Smooth muscle cell of the coronary artery (primary cell): ENCODE data around the gene AMT. TPM values are rescaled to one million over a fixed set of nuclear protein-coding genes. Genes with fewer than 3 reads are reported as not detected.

Experiments used
- total RNA-seq: library from RNA; depleted of rRNA; stranded (reverse); fragments of >200 nt; gene quantifications from 2 replicates; pipeline ENCODE4 v1.2.3, GENCODE V29; 2014; ENCODE audit warnings: low replicate concordance

AMT gene, protein sequence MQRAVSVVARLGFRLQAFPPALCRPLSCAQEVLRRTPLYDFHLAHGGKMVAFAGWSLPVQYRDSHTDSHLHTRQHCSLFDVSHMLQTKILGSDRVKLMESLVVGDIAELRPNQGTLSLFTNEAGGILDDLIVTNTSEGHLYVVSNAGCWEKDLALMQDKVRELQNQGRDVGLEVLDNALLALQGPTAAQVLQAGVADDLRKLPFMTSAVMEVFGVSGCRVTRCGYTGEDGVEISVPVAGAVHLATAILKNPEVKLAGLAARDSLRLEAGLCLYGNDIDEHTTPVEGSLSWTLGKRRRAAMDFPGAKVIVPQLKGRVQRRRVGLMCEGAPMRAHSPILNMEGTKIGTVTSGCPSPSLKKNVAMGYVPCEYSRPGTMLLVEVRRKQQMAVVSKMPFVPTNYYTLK
- total RNA-seq: 0.60 and 2.0 TPM in 2 replicates

DNA sequence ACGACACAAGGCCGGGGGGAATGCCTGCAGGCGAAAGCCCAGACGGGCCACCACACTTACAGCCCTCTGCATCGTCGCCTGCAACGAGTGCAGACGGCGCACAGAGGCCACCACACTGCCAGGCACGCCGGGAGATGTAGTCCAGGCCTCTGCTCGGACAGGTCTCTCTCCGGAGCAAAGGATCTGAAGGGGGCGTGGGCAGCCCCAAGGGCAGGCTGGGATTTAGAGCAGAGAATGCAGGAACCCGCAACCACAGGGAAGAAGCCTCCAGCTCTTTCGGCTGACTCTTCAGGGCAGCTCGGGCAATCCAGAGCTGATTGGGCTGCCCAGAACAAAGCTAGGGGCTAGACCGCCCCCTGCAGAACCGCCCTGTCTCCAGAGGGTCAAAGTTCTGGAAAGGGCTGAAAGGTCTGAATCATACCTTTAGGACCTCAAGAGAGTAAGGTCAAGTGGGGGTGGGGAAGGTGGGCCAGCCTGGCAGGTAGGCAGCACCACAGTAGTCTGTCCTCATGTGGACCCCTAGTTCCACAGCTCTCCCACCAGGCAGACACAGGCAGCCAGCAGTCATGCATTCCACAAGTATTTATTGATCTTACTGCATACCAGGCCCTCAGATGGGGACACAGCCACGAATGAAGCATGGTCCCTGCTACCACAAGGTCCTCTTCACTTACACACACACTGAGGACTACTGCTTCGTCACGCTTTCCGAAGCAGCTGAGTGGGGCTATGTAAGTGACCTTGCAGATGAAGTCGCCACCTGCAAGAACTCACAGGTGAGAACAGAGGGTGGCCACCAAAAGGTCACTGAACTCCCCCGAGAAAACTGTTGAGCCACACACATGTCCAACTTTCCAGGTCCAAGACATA lies at the start of gene AMT:
Gene AMT (minus strand): TSS at position 95 of the 870 bp plus-strand sequence. CDS start 23 bp downstream, at position 72.

DNA sequence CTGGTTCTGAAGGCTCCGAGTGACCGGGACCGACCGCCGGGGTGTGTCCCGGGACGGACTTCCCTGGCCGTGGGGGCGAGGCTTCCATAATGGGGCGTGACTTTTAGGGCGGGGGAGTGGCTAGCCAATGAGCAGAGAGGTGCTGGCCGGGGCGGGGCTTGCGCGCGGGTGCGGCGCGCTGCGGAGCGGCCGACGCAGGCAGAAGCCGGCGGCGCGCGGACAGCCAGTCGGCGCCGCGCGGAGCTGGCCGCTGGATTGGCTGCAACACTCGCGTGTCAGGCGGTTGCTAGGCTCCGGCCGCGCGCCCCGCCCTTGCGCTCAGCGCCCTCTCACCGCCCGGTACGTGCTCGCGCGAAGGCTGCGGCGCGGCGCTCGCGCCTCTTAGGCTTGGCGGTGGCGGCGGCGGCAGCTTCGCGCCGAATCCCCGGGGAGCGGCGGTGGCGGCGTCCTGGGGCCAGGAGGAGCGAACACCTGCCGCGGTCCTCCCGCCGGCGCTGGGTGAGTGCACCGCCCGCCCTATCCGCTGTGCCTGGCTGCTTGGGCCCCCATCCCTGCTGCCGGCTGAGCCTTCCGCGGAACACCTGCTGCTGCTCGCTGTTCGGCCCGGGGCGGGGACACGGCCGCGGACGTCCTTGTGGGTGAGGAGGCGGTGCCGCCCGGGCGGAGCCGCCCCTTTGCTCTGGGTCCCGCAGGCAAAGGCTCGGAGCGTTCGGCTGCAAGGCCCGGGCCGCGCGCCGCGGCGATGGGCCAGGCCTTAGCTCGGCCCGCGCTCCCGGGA lies 47.9 kb upstream of the AMT start, which contains the start of gene DAG1:
Gene DAG1 (plus strand): TSS at position 332 of the 778 bp plus-strand sequence. CDS start 40,268 bp downstream, outside the sequence.

DNA sequence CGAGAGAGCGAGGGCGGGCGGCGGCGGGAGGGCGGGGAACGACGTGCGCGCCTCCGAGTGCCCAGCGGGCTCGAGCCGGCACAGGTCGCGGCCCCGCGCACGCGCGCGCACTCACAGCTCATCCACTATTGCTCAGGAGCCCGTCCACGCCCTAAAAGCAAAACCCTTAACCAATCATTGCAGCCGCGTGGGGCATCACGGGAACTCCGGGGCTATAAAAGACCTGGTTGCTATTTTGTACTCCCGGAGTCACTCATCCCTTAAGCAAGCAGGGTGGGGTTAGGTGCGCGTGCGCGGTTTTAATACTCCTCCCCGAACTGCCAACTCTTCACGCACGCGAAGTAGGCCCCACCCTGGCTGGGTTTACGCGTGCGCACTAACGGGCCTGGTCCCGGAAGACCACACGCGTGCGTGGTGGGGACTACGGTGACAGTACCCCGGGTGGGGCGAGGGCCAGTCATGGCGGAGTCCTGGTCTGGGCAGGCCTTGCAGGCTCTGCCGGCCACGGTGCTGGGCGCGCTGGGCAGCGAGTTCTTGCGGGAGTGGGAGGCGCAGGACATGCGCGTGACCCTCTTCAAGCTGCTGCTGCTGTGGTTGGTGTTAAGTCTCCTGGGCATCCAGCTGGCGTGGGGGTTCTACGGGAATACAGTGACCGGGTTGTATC lies 10.2 kb downstream of the AMT start, which contains the start of the genes RHOA and TCTA:
Gene RHOA (minus strand): TSS at position 9 of the 664 bp plus-strand sequence. CDS start 36,387 bp downstream, outside the sequence.
Gene TCTA (plus strand): TSS at position 456 of the 664 bp plus-strand sequence. CDS start 4 bp downstream, at position 460.

Other genes with a start within 250 kb of the AMT start
- gene C3orf62, start 145.2 kb downstream of the AMT start, total RNA-seq: 0.59 and 0.90 TPM in 2 replicates
- gene USP4, start 82.4 kb downstream of the AMT start, total RNA-seq: 23.2 and 28.2 TPM in 2 replicates
- 401 and 519 TPM in 2 replicates for gene GPX1, start 64.1 kb downstream of the AMT start, total RNA-seq
- 402 and 587 TPM in 2 replicates for gene RHOA, start 10.5 kb downstream of the AMT start, total RNA-seq
- 18.8 and 21.3 TPM in 2 replicates for gene TCTA, start 10.1 kb downstream of the AMT start, total RNA-seq
- 8.8 and 9.4 TPM in 2 replicates for gene NICN1, start 6.9 kb upstream of the AMT start, total RNA-seq
- 19.3 and 38.8 TPM in 2 replicates for gene DAG1, start 47.8 kb upstream of the AMT start, total RNA-seq
- gene BSN, start 132.0 kb upstream of the AMT start, total RNA-seq: under 0.01 and 0.08 TPM in 2 replicates